Transverse colon (tissue), 4 donors: ENCODE data around the gene ANTXR2.

Source experiments
- EP300 ChIP-seq: sonication (generic); formaldehyde crosslinking; IDR thresholded peaks from one replicate; pipeline ENCODE4 v1.6.1; 2017; ENCODE audit warnings: antibody characterized with exemption, low read depth
- POLR2A ChIP-seq: fragments of 450-650 bp; IDR thresholded peaks from one replicate; pipeline ENCODE4 v1.6.1; 2016; ENCODE audit warnings: antibody characterized with exemption, mild to moderate bottlenecking, moderate library complexity
- POLR2AphosphoS5 ChIP-seq, 3 donors: sonication (generic); formaldehyde crosslinking; IDR thresholded peaks; one replicate each; pipeline ENCODE4 v1.6.1; 2016; ENCODE audit warnings: antibody characterized with exemption in 3 of 3
- TF ChIP-seq, protein P1 (sequence below), 5 experiments: fragments of 200-600 bp in 3 of 5; fragments of 450-650 bp in 2 of 5; sonication (generic) in 3 of 5; IDR thresholded peaks; 1 replicate in 2 of 5; 2 replicates in 3 of 5; pipeline ENCODE4 v1.5.1; 2016 to 2017; ENCODE audit warnings: antibody characterized with exemption in 5 of 5, inconsistent platforms in 3 of 5, mild to moderate bottlenecking in 2 of 5, moderate library complexity in 1 of 5

DNA sequence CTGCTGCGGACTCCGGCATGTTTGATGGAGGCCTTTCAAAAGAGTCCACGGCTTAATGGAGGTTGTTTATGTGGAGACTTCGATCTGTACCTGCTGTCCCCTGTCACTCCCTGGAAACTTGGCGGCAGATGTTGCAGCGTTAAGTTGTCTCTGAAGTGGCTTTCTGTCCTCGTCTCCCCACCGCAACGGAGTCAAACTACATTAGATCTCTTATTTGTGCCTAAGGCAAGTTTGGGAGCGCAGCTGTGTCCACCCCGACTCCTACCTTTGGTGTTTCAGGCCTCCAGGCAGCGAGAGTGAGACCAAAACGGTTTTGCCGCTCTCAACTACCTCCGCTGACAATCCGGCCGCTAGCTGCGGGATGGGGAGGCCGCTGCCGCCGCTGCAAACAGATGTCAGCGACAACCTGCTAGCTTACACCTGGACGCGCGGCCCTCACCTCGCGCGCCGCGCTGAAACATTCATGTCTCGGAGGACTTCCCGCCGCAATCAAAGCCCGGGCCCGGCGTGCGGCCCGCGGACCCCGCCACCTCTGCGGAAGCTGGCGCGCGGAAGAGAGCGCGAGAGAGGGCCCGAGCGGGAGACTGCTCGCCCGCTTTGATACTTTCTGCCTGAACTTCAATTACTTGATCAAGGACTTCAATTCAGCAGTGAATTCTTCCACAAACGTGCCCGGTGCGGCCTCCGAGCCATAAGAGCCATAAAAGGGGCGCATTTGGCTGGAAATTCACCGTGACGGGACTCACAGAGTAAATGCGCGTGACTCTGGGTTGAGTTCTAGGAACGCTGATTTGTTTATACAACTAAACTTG is 108.4 kb downstream of the ANTXR2 start:
- TF ChIP-seq POLR2A (no peak), EP300 (no peak), POLR2AphosphoS5 (IDR thresholded peaks at IDR 0.05) (no peak)
- TF ChIP-seq, protein P1, sequence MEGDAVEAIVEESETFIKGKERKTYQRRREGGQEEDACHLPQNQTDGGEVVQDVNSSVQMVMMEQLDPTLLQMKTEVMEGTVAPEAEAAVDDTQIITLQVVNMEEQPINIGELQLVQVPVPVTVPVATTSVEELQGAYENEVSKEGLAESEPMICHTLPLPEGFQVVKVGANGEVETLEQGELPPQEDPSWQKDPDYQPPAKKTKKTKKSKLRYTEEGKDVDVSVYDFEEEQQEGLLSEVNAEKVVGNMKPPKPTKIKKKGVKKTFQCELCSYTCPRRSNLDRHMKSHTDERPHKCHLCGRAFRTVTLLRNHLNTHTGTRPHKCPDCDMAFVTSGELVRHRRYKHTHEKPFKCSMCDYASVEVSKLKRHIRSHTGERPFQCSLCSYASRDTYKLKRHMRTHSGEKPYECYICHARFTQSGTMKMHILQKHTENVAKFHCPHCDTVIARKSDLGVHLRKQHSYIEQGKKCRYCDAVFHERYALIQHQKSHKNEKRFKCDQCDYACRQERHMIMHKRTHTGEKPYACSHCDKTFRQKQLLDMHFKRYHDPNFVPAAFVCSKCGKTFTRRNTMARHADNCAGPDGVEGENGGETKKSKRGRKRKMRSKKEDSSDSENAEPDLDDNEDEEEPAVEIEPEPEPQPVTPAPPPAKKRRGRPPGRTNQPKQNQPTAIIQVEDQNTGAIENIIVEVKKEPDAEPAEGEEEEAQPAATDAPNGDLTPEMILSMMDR (IDR thresholded peaks at IDR 0.05), result no peak
